B cell (primary cell): ENCODE measurements around the gene KIF9. TPM values are rescaled to one million over a fixed set of nuclear protein-coding genes. Genes with fewer than 3 reads are reported as not detected.
"Not testable (repeated sequence)": the region's sequence is repeated elsewhere in the genome, so short reads cannot be mapped to it uniquely, and the experiment has no call there.

ENCODE experiments used
- ATAC-seq: fragments of 200-7000 bp; cut with Tn5 transposase; one replicate; pipeline ENCODE4 v1.10.0; 2021; ENCODE audit warnings: low read depth, mild to moderate bottlenecking, moderate number of reproducible peaks, moderate library complexity
- CTCF ChIA-PET: fragments of 350-600 bp; sonication (Branson Sonifier 250); formaldehyde crosslinking; loops from one replicate; lab custom pipeline; 2021; ENCODE audit warnings: antibody characterized with exemption, inconsistent platforms; lab: Charles Lee
- POLR2A ChIA-PET: fragments of 350-600 bp; sonication (Branson Sonifier 250); formaldehyde crosslinking; loops from one replicate; lab custom pipeline; 2021; ENCODE audit warnings: antibody characterized with exemption; lab: Charles Lee
- DNase-seq: peaks from one replicate; pipeline ENCODE4 v3.0.0; 2013
- H2AFZ ChIP-seq: 2 replicates; pipeline ENCODE4 v1.6.1; 2012; ENCODE audit warnings: mild to moderate bottlenecking, low read depth, low read length; ENCODE audit not compliant: insufficient read depth, poor library complexity, severe bottlenecking
- H3K27ac ChIP-seq, 2 donors: 1 replicate in 1 of 2; 2 replicates in 1 of 2; pipeline ENCODE4 v1.5.1; 2012 to 2013; ENCODE audit warnings: low read length in 2 of 2, mild to moderate bottlenecking in 2 of 2, moderate library complexity in 1 of 2
- H3K27me3 ChIP-seq, 4 experiments: fragments of 200-600 bp in 1 of 4; sonication (generic) in 1 of 4; replicated peaks in 1 of 4; 1 replicate in 2 of 4; 2 replicates in 2 of 4; pipeline versions ENCODE4 v1.6.1 to v1.7.0; 2013 to 2016; ENCODE audit warnings: low read length in 3 of 4, mild to moderate bottlenecking in 2 of 4, mixed read lengths in 1 of 4, moderate library complexity in 1 of 4; ENCODE audit not compliant: insufficient read depth in 4 of 4, control insufficient read depth in 3 of 4; ENCODE audit errors: control extremely low read depth in 1 of 4
- H3K36me3 ChIP-seq, 2 experiments: replicated peaks in 1 of 2; 1 replicate in 1 of 2; 2 replicates in 1 of 2; pipeline versions ENCODE4 v1.6.1 to v1.7.1; 2013; ENCODE audit warnings: low read length in 1 of 2; ENCODE audit not compliant: insufficient read depth in 2 of 2, control insufficient read depth in 1 of 2; ENCODE audit errors: control extremely low read depth in 1 of 2, extremely low read depth in 1 of 2
- H3K4me1 ChIP-seq, 2 donors: fragments of 200-600 bp in 1 of 2; sonication (generic) in 1 of 2; 1 replicate in 1 of 2; 2 replicates in 1 of 2; pipeline versions ENCODE4 v1.5.1 to v1.6.1; 2013 to 2017; ENCODE audit warnings: low read length in 2 of 2; ENCODE audit not compliant: control insufficient read depth in 2 of 2, insufficient read depth in 2 of 2
- H3K4me2 ChIP-seq: replicated peaks from 2 replicates; pipeline ENCODE3; 2012; ENCODE audit warnings: mild to moderate bottlenecking, low read depth, low read length; ENCODE audit not compliant: poor library complexity, severe bottlenecking
- H3K4me3 ChIP-seq, 5 experiments: fragments of 200-600 bp in 1 of 5; sonication (generic) in 1 of 5; 1 replicate in 3 of 5; 2 replicates in 2 of 5; pipeline versions ENCODE4 v1.5.1 to v1.7.0; 2011 to 2016; ENCODE audit warnings: low read length in 4 of 5, mild to moderate bottlenecking in 4 of 5, low read depth in 2 of 5, control low read depth in 1 of 5, moderate library complexity in 1 of 5; ENCODE audit not compliant: insufficient read depth in 1 of 5; ENCODE audit errors: control extremely low read depth in 1 of 5, extremely low read depth in 1 of 5
- H3K79me2 ChIP-seq: fragments of 200-600 bp; sonication (generic); one replicate; pipeline ENCODE4 v1.6.0; 2016; ENCODE audit warnings: low read length; ENCODE audit not compliant: control insufficient read depth, insufficient read depth
- H3K9ac ChIP-seq: fragments of 200-600 bp; sonication (generic); 2 replicates; pipeline ENCODE4 v1.6.1; 2017; ENCODE audit warnings: mild to moderate bottlenecking, low read length, moderate library complexity
- H3K9me3 ChIP-seq, 3 donors: one replicate each; pipeline versions ENCODE4 v1.6.1 to v1.7.1; 2013; ENCODE audit warnings: low read length in 2 of 3; ENCODE audit not compliant: control insufficient read depth in 2 of 3, insufficient read depth in 1 of 3; ENCODE audit errors: control extremely low read depth in 1 of 3
- H4K20me1 ChIP-seq: 2 replicates; pipeline ENCODE4 v1.6.0; 2012; ENCODE audit warnings: mild to moderate bottlenecking, low read length; ENCODE audit not compliant: insufficient read depth, control insufficient read depth, poor library complexity, severe bottlenecking
- H3K27ac Mint-ChIP-seq: one replicate; pipeline ENCODE4 v1.8.0; 2021; ENCODE audit warnings: mixed read lengths
- H3K27me3 Mint-ChIP-seq: one replicate; pipeline ENCODE4 v1.8.0; 2021; ENCODE audit warnings: mixed read lengths
- H3K4me1 Mint-ChIP-seq: one replicate; pipeline ENCODE4 v1.8.0; 2021; ENCODE audit warnings: mixed read lengths
- H3K4me3 Mint-ChIP-seq: one replicate; pipeline ENCODE4 v1.8.0; 2021; ENCODE audit warnings: mixed read lengths
- H3K9me3 Mint-ChIP-seq: one replicate; pipeline ENCODE4 v1.8.0; 2022; ENCODE audit warnings: mixed read lengths; ENCODE audit not compliant: insufficient read depth
- CTCF ChIP-seq: fragments of 200-600 bp; IDR thresholded peaks from one replicate; pipeline ENCODE4 v1.8.0; 2022; ENCODE audit warnings: antibody characterized with exemption, mild to moderate bottlenecking
- EZH2 ChIP-seq: IDR thresholded peaks from 2 replicates; pipeline ENCODE4 v1.6.1; 2012; ENCODE audit warnings: borderline replicate concordance, low read depth, mild to moderate bottlenecking, moderate library complexity, low read length; ENCODE audit not compliant: insufficient read depth, poor library complexity, severe bottlenecking
- WGBS: methylation state at CpG from one replicate; pipeline ENCODE4 v1.1.5; 2013; ENCODE audit warnings: missing lambda C conversion rate; ENCODE audit not compliant: insufficient coverage; 5-methylcytosine and 5-hydroxymethylcytosine counted together
- intact Hi-C: fragments of 100-400 bp; cut with micrococcal nuclease; formaldehyde crosslinking; loops from one replicate; pipeline ENCODE4 v1.10.0; 2022
- polyA plus RNA-seq: library from polyadenylated mRNA; depleted of rRNA; stranded (reverse); fragments of >200 nt; gene quantifications from 2 replicates; pipeline ENCODE4 v1.2.3, GENCODE V29; 2012
- total RNA-seq, 2 donors: library from RNA; stranded (reverse); fragments of 120-200 nt in 1 of 2; gene quantifications; 1 replicate in 1 of 2; 2 replicates in 1 of 2; pipeline versions ENCODE4 v1.2.3 to v1.2.4, GENCODE V29; 2013 to 2022

KIF9 gene
- total and polyA plus RNA-seq, 2 donors (not counting 1 experiment from before 2014, with no cell fraction given): 3.0 to 3.8 TPM

GRCh38 chr3:47221798-47222197 is 60.8 kb downstream of the KIF9 start:
- H3K4me3 ChIP-seq: no peak overlapping the region
- H3K27me3 ChIP-seq: no peaks in the 10 kb centered on the region
- H3K9me3 ChIP-seq: no peaks in the 10 kb centered on the region
- intact Hi-C loops: no loop called here
- no peaks in the 10 kb centered on the region for H4K20me1 ChIP-seq
- ATAC-seq: no peak
- Mint-ChIP-seq H3K4me1 (peaks cover 20% of the 10 kb centered on the region), H3K9me3 (no peaks in the 10 kb centered on the region), H3K27me3 (no peaks in the 10 kb centered on the region), H3K27ac (no peak overlapping the region), H3K4me3 (no peak overlapping the region)
- no peak overlapping the region for H3K9ac ChIP-seq
- H2AFZ ChIP-seq: no peak overlapping the region
- ChIA-PET CTCF (interaction anchor here (0.6 kb wide), 1 partner anchor 443 kb away, joined by 3 read pairs; no protein-coding TSS in a partner anchor), POLR2A (no interaction called here)
- H3K36me3 ChIP-seq: no peaks in the 10 kb centered on the region
- no CpG with 5 or more reads among the region's 1 CpG for WGBS
- TF ChIP-seq CTCF: no peak
- no peak for TF ChIP-seq EZH2
- peaks cover 13 to 22% of the 10 kb centered on the region in 2 donors for H3K4me1 ChIP-seq
- DNase-seq: no peak
- H3K79me2 ChIP-seq: no peaks in the 10 kb centered on the region
- H3K4me2 ChIP-seq: no peak overlapping the region
- H3K27ac ChIP-seq: no peak overlapping the region

DNA sequence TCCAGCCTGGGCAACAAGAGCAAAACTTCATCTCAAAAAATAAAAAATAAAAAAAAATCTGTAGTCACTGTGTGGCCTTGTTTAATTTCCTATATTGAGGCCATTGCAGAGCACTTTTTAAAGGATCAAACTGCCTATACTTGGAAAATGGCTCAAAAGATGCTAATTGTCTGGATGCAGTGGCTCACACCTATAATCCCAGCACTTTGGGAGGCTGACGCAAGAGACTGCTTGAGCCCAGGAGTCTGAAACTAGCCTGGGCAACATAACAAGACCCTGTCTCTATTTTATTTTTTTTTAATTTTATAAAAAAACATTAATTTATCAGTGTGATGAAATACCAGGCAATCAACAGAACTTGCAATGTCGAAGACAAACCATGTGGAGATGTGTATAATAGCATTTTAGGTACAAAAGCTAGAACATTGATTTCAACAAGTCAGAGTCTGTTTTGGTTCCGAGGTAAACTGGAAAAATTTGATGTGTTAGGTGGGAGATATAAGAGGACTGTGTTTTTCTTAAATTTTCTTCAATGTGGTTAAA is 71.7 kb downstream of the KIF9 start:
- POLR2A ChIA-PET: no interaction called here
- Mint-ChIP-seq H3K4me1 (no peaks in the 10 kb centered on the region), H3K4me3 (no peak overlapping the region), H3K27ac (no peak overlapping the region), H3K9me3 (no peaks in the 10 kb centered on the region), H3K27me3 (no peaks in the 10 kb centered on the region)
- Histone ChIP-seq H2AFZ (no peak overlapping the region), H3K4me3 (no peak overlapping the region), H3K36me3 (no peaks in the 10 kb centered on the region), H3K79me2 (no peaks in the 10 kb centered on the region), H3K27me3 (no peaks in the 10 kb centered on the region), H3K4me2 (no peak overlapping the region), H4K20me1 (no peaks in the 10 kb centered on the region), H3K4me1 (no peaks in the 10 kb centered on the region), H3K9me3 (no peaks in the 10 kb centered on the region), H3K27ac (no peak overlapping the region), H3K9ac (no peak overlapping the region)
- WGBS: 100% methylated on average over 1 of the region's 3 CpGs
- CTCF ChIA-PET: no interaction called here
- intact Hi-C loops: no loop called here
- no peak for ATAC-seq
- no peak for TF ChIP-seq CTCF
- no peak for TF ChIP-seq EZH2
- no peak for DNase-seq

- POLR2A ChIA-PET: not testable (repeated sequence)
- CTCF ChIA-PET: interaction anchor here (0.5 kb wide), 1 partner anchor 19 kb away, joined by 3 read pairs; no protein-coding TSS in a partner anchor
- 100% methylated on average over 4 of the region's 5 CpGs for WGBS
Measured at GRCh38 chr3:47206022-47206421, 76.6 kb downstream of the KIF9 start.

More at GRCh38 chr3:47206022-47206421, 76.6 kb downstream of the KIF9 start:
- H3K9ac ChIP-seq, H3K79me2 ChIP-seq, H3K4me1 Mint-ChIP-seq, intact Hi-C loops, H3K27ac ChIP-seq, H3K36me3 ChIP-seq, H3K4me3 Mint-ChIP-seq, H3K4me1 ChIP-seq, H3K27me3 ChIP-seq, H2AFZ ChIP-seq, H3K4me3 ChIP-seq, H3K9me3 Mint-ChIP-seq, H3K27me3 Mint-ChIP-seq, H3K4me2 ChIP-seq, ATAC-seq, DNase-seq, H3K9me3 ChIP-seq, H3K27ac Mint-ChIP-seq, H4K20me1 ChIP-seq: not testable (repeated sequence)
